ENCODE measurements around the gene CDYL.

GRCh38 chr6:5004373-5005037 lies 228.3 kb downstream of the CDYL start:
- TF ChIP-seq CTCF (conservative IDR thresholded peaks at IDR 0.05 in 1 of 2, IDR thresholded peaks at IDR 0.05 in 1 of 2; ENCODE audit: extremely low read depth in 1 of 2, insufficient read depth in 1 of 2, low read depth in 1 of 2, low read length in 2 of 2) (no peak), EZH2 (IDR thresholded peaks at IDR 0.05; ENCODE audit: borderline replicate concordance, low read length) (no peak)
